Femur (tissue), 1 donor: Measurements from ENCODE around the gene ETFA.

Source experiments
- DNase-seq: peaks from one replicate; pipeline ENCODE4 v3.0.0-alpha.2; 2017

ETFA gene

GRCh38 chr15:76168237-76168984 lies 142.9 kb downstream of the ETFA start:
- no peak for DNase-seq

- no peak for DNase-seq
These were observed 145.3 kb downstream of the ETFA start for GRCh38 chr15:76165951-76166350.
